A673 (cell line): ENCODE data around the gene IMPDH2. TPM values are rescaled to one million over a fixed set of nuclear protein-coding genes. Genes with fewer than 3 reads are reported as not detected.

ENCODE experiments used
- BruUV-seq: library from RNA; stranded (reverse); fragments of 400-500 nt; replicated peaks from 2 replicates; lab custom pipeline; 2021; lab: Mats Ljungman, UMichigan
- CTCF ChIA-PET: fragments of 300-600 bp; sonication (Branson Sonifier 250); formaldehyde crosslinking; loops from one replicate; lab custom pipeline; 2022; ENCODE audit warnings: antibody characterized with exemption; lab: Charles Lee
- POLR2A ChIA-PET: fragments of 300-600 bp; sonication (Branson Sonifier 250); formaldehyde crosslinking; loops from one replicate; lab custom pipeline; 2022; ENCODE audit warnings: antibody characterized with exemption; ENCODE audit not compliant: low non-redundant PET; lab: Charles Lee
- DNase-seq: peaks from one replicate; pipeline ENCODE4 v3.0.0-alpha.2; 2015; ENCODE audit warnings: low spot score
- H3K27ac ChIP-seq: fragments of 200-600 bp; sonication (generic); 2 replicates; pipeline ENCODE4 v1.5.1; 2016; ENCODE audit warnings: mixed run types, low read depth, mild to moderate bottlenecking, mixed read lengths, antibody characterized with exemption, low read length; ENCODE audit not compliant: poor library complexity, severe bottlenecking
- H3K27me3 ChIP-seq: fragments of 200-600 bp; sonication (generic); replicated peaks from 2 replicates; pipeline ENCODE4 v1.6.1; 2017; ENCODE audit warnings: mixed run types, low read depth, mild to moderate bottlenecking, mixed read lengths, antibody characterized with exemption, low read length; ENCODE audit not compliant: insufficient read depth, poor library complexity
- H3K36me3 ChIP-seq: fragments of 200-600 bp; sonication (generic); 2 replicates; pipeline ENCODE4 v1.6.1; 2016; ENCODE audit warnings: mixed run types, mild to moderate bottlenecking, mixed read lengths, antibody characterized with exemption, low read length; ENCODE audit not compliant: insufficient read depth, poor library complexity, severe bottlenecking
- H3K4me1 ChIP-seq: fragments of 200-600 bp; sonication (generic); 2 replicates; pipeline ENCODE4 v1.6.1; 2017; ENCODE audit warnings: mixed run types, mild to moderate bottlenecking, mixed read lengths, antibody characterized with exemption, low read length; ENCODE audit not compliant: insufficient read depth, poor library complexity, severe bottlenecking
- H3K4me3 ChIP-seq: fragments of 200-600 bp; sonication (generic); 2 replicates; pipeline ENCODE4 v1.5.1; 2016; ENCODE audit warnings: low read depth, mixed run types, mild to moderate bottlenecking, mixed read lengths, low read length; ENCODE audit not compliant: poor library complexity, severe bottlenecking
- H3K9me3 ChIP-seq: fragments of 200-600 bp; sonication (generic); 2 replicates; pipeline ENCODE4 v1.6.1; 2016; ENCODE audit warnings: mixed run types, low read depth, mild to moderate bottlenecking, mixed read lengths, antibody characterized with exemption, low read length; ENCODE audit not compliant: poor library complexity, severe bottlenecking
- CTCF ChIP-seq: fragments of 300-800, 200-600 bp; sonication (generic); conservative IDR thresholded peaks from 2 replicates; pipeline ENCODE4 v1.5.1; 2017; ENCODE audit warnings: low read depth, mild to moderate bottlenecking, antibody characterized with exemption, low read length, moderate library complexity, mixed read lengths
- EZH2 ChIP-seq: fragments of 200-600 bp; sonication (generic); IDR thresholded peaks from 2 replicates; pipeline ENCODE4 v1.6.1; 2017; ENCODE audit warnings: borderline replicate concordance, low read depth, mild to moderate bottlenecking, mixed read lengths, antibody characterized with exemption, low read length; ENCODE audit not compliant: poor library complexity, severe bottlenecking
- intact Hi-C: fragments of 100-400 bp; cut with micrococcal nuclease; formaldehyde crosslinking; loops from one replicate; pipeline ENCODE4 v1.10.0; 2022; ENCODE audit not compliant: unreplicated experiment
- total RNA-seq: library from RNA; stranded (reverse); gene quantifications from 2 replicates; pipeline ENCODE4 v1.2.3, GENCODE V29; 2021

IMPDH2 gene
- total RNA-seq, 1 experiment from 2014 or later: 190 TPM

- ChIA-PET CTCF (no interaction called here), POLR2A (no interaction called here)
- Histone ChIP-seq H3K4me3 (no peak overlapping the region), H3K27ac (no peak overlapping the region), H3K27me3 (no peaks in the 10 kb centered on the region), H3K36me3 (peaks cover 12% of the 10 kb centered on the region), H3K4me1 (no peaks in the 10 kb centered on the region), H3K9me3 (no peaks in the 10 kb centered on the region)
- intact Hi-C loops: no loop called here
- DNase-seq: no peak
- BruUV-seq: no TSS peak
- TF ChIP-seq CTCF (no peak), EZH2 (no peak)
Measured at GRCh38 chr3:49058011-49058410, 28.8 kb upstream of the IMPDH2 start.

- no TSS peak for BruUV-seq
Measured at GRCh38 chr3:49057268-49057667, 28.1 kb upstream of the IMPDH2 start.

GRCh38 chr3:49054344-49054862, 25.2 kb upstream of the IMPDH2 start:
- no peak for DNase-seq
- no peaks in the 10 kb centered on the region for H3K4me1 ChIP-seq
- TF ChIP-seq EZH2: no peak
- TF ChIP-seq CTCF: no peak
- intact Hi-C loops: no loop called here
- no TSS peak for BruUV-seq
- no peaks in the 10 kb centered on the region for H3K9me3 ChIP-seq
- H3K4me3 ChIP-seq: no peak overlapping the region
- H3K36me3 ChIP-seq: peaks cover 16% of the 10 kb centered on the region
- H3K27ac ChIP-seq: no peak overlapping the region
- no peaks in the 10 kb centered on the region for H3K27me3 ChIP-seq
- ChIA-PET POLR2A (interaction anchor here (0.6 kb wide), 1 partner anchor 497 kb away, joined by 14 read pairs; no protein-coding TSS in a partner anchor), CTCF (no interaction called here)

More at GRCh38 chr3:49057268-49057667, 28.1 kb upstream of the IMPDH2 start:
- CTCF ChIA-PET: no interaction called here
- intact Hi-C loops: no loop called here
- no peak overlapping the region for H3K4me3 ChIP-seq
- H3K27me3 ChIP-seq: no peaks in the 10 kb centered on the region
- POLR2A ChIA-PET: no interaction called here
- H3K27ac ChIP-seq: no peak overlapping the region
- H3K36me3 ChIP-seq: peaks cover 12% of the 10 kb centered on the region
- TF ChIP-seq CTCF (no peak), EZH2 (no peak)
- no peak for DNase-seq
- H3K9me3 ChIP-seq: no peaks in the 10 kb centered on the region
- no peaks in the 10 kb centered on the region for H3K4me1 ChIP-seq
